Measurements from ENCODE around the gene GALK2. TPM values are rescaled to one million over a fixed set of nuclear protein-coding genes. Genes with fewer than 3 reads are reported as not detected.

The GALK2 gene
- total RNA-seq, 1 experiment from 2014 or later, result 13.7 TPM

DNA sequence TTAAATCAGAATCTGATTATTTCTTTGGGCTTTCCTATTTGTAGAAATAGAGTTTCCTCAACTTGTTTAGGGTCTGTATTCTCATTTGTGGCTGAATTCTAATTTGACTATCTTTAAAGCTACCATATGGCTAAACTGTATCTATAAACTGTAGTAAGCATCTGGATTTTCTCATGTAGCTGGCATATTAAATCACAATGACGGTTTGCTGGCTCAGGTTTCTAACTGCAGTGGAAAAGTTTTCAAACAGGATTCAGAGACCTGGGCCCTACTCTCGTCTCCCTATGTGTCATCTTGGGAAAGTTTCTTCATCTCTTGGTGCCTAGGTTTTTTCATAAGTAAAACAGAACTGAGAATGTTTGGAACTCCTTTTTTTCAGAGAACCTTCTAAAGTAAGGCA, 68.3 kb downstream of the GALK2 start:
- no peaks in the 10 kb centered on the region for H3K79me1 ChIP-seq (ENCODE audit: insufficient read depth, low read depth, low read length, poor library complexity, severe bottlenecking)
- H3K56ac ChIP-seq (ENCODE audit: insufficient read length, low read depth, low read length), result no peak overlapping the region
- no peak overlapping the region for H3K14ac ChIP-seq (ENCODE audit: insufficient read depth, low read length)
- no peak overlapping the region for H2BK15ac ChIP-seq (ENCODE audit: low read depth, low read length)
- H3K9me3 ChIP-seq (ENCODE audit: control insufficient read depth, low read depth, low read length), result no peaks in the 10 kb centered on the region
- no peak overlapping the region for H2BK120ac ChIP-seq (ENCODE audit: low read depth, low read length, poor library complexity, severe bottlenecking)
- no peak overlapping the region for H2AK5ac ChIP-seq (ENCODE audit: insufficient read length, low read length)
- H2BK12ac ChIP-seq (ENCODE audit: insufficient read length, low read depth, low read length), result no peak overlapping the region
- H3T11ph ChIP-seq (ENCODE audit: low read length), result no peak overlapping the region
- no peak overlapping the region for H3K4me2 ChIP-seq (ENCODE audit: insufficient read depth, insufficient read length, low read length)
- no peak overlapping the region for H3K18ac ChIP-seq (ENCODE audit: insufficient read length, low read depth, low read length)
- no peak overlapping the region for H3K9ac ChIP-seq (ENCODE audit: extremely low read depth, insufficient read length, low read length)
- H4K5ac ChIP-seq (ENCODE audit: insufficient read length, low read depth, low read length), result no peak overlapping the region
- no peak for DNase-seq
- H3K23me2 ChIP-seq (ENCODE audit: insufficient read length, low read depth, low read length, poor library complexity, severe bottlenecking), result no peaks in the 10 kb centered on the region
- WGBS (ENCODE audit: extremely low coverage, insufficient read length, low lambda C conversion rate), result no CpG with 5 or more reads among the region's 2 CpGs
- no peak overlapping the region for H2BK20ac ChIP-seq (ENCODE audit: low read depth, low read length, poor library complexity, severe bottlenecking)
- no peak overlapping the region for H3K4me3 Mint-ChIP-seq
- H3K4me1 ChIP-seq (ENCODE audit: insufficient read depth, low read length), result no peaks in the 10 kb centered on the region
- H3K4ac ChIP-seq (ENCODE audit: low read depth, low read length), result no peak overlapping the region
- no peak overlapping the region for H3K23ac ChIP-seq (ENCODE audit: insufficient read length, low read depth, low read length)
- peaks cover 2 to 4% of the 10 kb centered on the region in 2 experiments; a peak in 3 of 5 replicates for H3K9me3 Mint-ChIP-seq
- H3K36me3 Mint-ChIP-seq (ENCODE audit: insufficient read depth in 1 of 3, low read depth in 3 of 3), result peaks cover 8 to 12% (median 11%) of the 10 kb centered on the region in 3 experiments
- no peaks in the 10 kb centered on the region for H3K27me3 Mint-ChIP-seq (ENCODE audit: low read depth)
- TF ChIP-seq CTCF (conservative IDR thresholded peaks at IDR 0.05), result no peak
- H3K79me2 ChIP-seq (ENCODE audit: insufficient read depth, low read length), result no peaks in the 10 kb centered on the region
- H2AFZ ChIP-seq (ENCODE audit: low read length), result no peak overlapping the region
- no peak overlapping the region for H4K8ac ChIP-seq (replicated peaks; ENCODE audit: insufficient read length, low read depth, low read length)
- no peaks in the 10 kb centered on the region for H3K27me3 ChIP-seq (ENCODE audit: insufficient read depth, low read length)
- H3K27ac Mint-ChIP-seq, result peak overlapping the region; percentile 17 to 38 (median 23); a peak in 3 of 7 replicates
- H4K91ac ChIP-seq (ENCODE audit: insufficient read length, low read depth, low read length), result no peak overlapping the region
- H3K4me1 Mint-ChIP-seq, result peaks cover 22 to 31% of the 10 kb centered on the region in 2 experiments
- H3K27ac ChIP-seq (ENCODE audit: insufficient read length, low read depth, low read length), result no peak overlapping the region
- no peak overlapping the region for H2BK5ac ChIP-seq (ENCODE audit: insufficient read length, low read length)
- no peaks in the 10 kb centered on the region for H4K20me1 ChIP-seq (ENCODE audit: control insufficient read depth, insufficient read depth, insufficient read length)
